Left renal pelvis (tissue), 4 donors: ENCODE results near the gene IRF5. TPM values are rescaled to one million over a fixed set of nuclear protein-coding genes. Genes with fewer than 3 reads are reported as not detected.
"Not testable (repeated sequence)": the region's sequence is repeated elsewhere in the genome, so short reads cannot be mapped to it uniquely, and the experiment has no call there.

ENCODE experiments used
- DNase-seq, 4 donors: peaks; one replicate each; pipeline ENCODE4 v3.0.0-alpha.2; 2013; ENCODE audit warnings: low read depth in 4 of 4, low spot score in 3 of 4
- polyA plus RNA-seq, 4 donors: library from polyadenylated mRNA; unstranded; fragments of 120-200 nt; gene quantifications; one replicate each; pipeline ENCODE4 v1.2.1, GENCODE V29; 2013; ENCODE audit not compliant: insufficient read length in 4 of 4

IRF5 gene
- polyA plus RNA-seq, 4 donors = 2.8 to 16.1 (median 10.4) TPM

GRCh38 chr7:128906001-128906765, 31.5 kb upstream of the IRF5 start:
- DNase-seq = no peak

GRCh38 chr7:128906766-128907559, 30.8 kb upstream of the IRF5 start:
- DNase-seq = no peak

GRCh38 chr7:128908750-128909624, 28.7 kb upstream of the IRF5 start:
- no peak for DNase-seq

GRCh38 chr7:128909625-128910568, 27.8 kb upstream of the IRF5 start:
- peak in 1 of 4 donors; percentile 72 for DNase-seq

- DNase-seq = no peak
These were observed 27.2 kb upstream of the IRF5 start, which contains the start of gene KCP for GRCh38 chr7:128910569-128910945. Gene KCP, minus strand, starts transcription at chr7:128910709. Its CDS starts 33 bp downstream, at chr7:128910676.

- peak in 1 of 4 donors; percentile 59 for DNase-seq
These were observed 26.2 kb upstream of the IRF5 start for GRCh38 chr7:128911423-128912031.

GRCh38 chr7:128912281-128912680, 25.4 kb upstream of the IRF5 start:
- no peak for DNase-seq

DNA sequence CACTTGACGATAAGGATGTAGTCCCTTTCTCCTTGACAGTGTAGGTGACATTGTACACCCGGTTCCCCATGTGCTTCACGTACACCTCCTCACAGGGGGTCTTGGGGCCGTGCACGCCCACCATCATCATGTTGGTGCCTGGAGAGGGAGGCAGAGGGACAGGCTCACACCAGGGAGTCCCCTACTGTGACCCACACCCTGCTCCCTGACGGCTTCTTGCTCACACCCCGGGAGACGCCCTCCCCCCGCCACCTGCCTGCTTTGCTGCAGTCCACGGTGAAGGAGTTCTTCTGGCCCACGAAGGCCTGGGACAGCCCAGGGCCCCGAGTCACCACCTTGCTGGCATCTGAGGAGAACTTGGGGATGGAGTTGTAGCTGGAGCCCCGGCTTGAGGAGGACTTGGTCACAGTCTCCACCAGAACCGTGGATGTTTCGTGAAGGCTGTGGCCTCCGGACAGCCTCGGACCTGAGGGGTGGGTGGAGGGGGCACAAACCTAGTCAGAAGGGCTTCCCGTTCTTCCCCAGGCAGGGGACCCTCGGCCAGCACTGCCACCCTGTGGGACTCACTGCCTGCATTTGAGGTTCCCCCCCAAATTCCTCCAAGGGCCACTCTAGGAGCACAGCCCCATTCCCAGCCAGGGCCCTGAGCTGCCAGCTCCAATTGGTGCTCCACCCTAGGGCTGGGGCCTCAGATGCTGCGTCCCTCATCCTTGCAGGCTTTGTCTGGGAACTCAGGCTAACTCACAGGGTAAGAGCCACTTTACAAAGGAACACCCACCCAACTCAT, 24.8 kb upstream of the IRF5 start:
- DNase-seq = not testable (repeated sequence)

DNA sequence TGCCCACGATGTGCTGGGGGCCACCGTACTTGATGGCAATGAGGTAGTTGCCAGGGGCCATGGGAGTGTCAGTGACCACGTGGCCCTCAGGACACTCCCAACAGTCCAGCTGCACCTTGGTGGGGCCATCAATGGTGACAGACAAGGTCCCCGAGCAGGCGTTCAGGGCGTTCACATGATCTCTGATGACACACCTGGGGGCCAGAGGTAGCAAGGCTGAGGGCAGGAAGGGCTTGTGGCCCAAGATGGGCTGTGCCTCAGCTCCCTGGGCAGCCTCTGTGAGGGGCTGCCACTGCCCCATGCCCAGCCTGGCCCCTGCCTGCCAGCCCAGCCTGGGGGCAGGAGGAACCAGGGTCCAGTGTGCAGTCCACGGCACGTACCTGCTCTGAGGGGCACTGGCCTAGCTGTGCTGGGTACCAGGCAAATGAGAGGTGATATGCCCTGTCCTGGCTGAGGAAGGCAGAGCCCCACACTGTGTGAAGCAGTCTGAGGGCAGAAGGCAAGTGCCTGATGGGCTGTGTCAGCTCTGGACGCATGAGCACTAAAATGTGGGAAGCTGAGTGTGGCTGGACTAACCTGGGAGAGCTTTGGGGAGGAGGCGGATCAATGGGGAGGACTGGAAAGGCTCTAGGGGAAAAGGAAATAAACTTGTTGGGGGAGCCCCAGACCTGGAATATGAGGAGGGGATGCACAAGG, 23.7 kb upstream of the IRF5 start:
- DNase-seq = no peak

DNA sequence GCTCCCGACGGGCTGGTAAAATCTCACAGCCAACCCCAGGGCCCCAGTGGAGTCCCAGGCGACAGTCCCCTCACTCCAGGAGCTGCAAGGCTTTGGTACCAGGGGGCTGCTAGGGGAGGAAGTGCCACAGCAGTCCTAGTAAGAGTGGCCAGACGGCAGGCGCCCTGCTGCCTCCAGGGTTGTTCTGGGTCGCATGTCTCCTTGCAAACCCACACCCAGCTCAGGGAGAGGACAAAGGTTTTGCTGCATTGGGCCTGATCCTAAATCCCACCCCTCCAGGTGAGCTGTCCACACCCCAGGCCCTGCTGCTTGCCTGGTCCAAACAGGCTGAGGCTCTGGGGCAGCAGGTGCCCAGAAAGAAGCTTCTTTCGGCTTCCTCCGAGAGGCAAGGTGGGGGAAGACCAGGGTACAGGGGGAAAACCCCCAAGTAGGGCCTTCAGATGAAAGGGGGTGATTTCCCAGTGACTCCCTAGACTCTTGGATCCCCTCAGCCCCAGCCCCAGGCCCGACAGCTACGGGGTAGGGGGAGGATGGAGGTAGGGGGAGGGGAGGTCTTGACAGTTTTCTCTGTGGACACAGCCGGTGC, 23.1 kb upstream of the IRF5 start:
- DNase-seq = no peak

DNA sequence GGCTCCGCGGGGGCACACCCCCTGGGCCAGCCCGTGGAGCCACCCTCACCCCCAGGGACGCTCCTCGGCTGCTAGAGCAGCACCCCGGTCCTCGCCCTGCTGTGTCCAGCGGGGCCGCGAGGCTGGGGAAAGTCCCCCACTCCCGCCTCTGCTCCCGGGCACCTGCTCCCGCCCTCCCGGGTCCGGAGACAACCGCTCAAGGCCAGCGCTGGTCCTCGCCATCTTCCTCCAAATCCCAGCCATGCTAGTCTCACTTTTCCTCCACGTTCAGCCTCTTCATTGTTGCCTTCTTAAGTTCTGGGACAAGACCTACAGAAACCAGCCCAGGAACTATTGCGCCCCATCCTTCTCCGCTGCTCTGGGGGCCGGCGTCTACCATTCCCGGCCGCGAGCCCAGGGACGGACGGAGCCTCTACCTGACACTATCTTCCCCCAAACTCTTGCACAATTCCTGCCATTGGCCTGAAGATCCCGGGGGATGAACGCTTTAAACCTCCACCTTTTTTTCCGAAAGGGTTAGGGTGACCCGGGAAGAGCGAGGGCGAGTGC, 22.4 kb upstream of the IRF5 start:
- no peak for DNase-seq

DNA sequence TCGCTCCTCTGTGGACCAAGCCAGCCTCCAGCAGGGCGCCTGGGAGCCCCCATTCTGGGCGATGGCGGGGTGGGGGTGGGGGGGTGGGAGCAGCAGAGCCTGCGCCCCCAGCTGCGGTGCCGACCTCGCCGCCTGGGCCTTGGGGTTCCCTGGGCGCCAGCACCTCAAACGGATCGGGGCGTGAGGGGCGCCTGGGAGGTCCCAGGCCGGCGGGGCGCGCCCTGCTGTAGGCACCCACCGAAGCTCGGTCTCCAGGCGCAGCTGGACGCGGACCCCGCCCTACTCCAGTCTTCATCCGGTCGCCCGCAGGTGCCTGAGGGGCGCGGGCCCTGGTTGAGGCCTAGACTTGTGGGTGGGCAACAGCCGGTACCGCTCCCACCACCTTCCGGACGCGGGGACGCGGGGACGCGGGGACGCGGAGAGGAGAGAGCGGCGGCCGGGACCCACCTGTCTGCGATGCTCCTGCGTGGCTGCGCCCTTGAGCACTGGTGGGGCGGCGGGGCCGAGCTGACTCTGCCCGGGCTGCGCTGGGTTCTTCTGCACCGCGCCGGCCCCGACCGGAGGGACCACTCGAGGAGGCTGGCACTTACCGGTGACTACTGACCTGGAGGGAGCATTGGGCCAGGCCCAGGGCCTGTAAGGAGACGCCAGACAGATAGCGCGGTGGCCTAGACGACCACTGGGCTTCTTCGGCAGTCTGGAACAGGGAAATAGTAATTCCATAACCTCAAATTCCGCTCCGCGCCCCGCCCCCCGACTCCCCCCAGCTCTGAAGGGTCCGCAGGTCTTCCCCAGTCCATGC, 21.7 kb upstream of the IRF5 start:
- DNase-seq = no peak

- DNase-seq = no peak
These were observed 21.1 kb upstream of the IRF5 start for GRCh38 chr7:128916643-128916915.

DNA sequence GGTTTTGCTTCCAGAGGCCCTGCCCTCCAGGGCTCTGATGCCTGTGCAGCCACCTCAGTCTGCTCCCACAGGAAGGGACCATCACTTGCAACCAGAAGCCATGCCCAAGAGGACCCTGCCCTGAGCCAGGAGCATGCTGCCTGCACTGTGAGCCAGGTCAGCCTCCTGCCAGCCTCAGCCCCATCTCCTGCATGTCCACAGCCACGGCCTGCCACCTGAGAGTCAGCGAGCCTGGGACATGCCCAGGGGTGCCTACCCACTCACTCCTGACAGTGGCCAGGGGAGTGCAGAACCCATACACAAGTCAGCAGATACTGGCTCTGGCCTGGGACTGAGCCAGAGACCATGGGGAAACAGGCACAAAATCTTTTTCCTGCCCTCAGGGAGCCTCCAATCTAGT, 20.6 kb upstream of the IRF5 start:
- DNase-seq = no peak

DNA sequence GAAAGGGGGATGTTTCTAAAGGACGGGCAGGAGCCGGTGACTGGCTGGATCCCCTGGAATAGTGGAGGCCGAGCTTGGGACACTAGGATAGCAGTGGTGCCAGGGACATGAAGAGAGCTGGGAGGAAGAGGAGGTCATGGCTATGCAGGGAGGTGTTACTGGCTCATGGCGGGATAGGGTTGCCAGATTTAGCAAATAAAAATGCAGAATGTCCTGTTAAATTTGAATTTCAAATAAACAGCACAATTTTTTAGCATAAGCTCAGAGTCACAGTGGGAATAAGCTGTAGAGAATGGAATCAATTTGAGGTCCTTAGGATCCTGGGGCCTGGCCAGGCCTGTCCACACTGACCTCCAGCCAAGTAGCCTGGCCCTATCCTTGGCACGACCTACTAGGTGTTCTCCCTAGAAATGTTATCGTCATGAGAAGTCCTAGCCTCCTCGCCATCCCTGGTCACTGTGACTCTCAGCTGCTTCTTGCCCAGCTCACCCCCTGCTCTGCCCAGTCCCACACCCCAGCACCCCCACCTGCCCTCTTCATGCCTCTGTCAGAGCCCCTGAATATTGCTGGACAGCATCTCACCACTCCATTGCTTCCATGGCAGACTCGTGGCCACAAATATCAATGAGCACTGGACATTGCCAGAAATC, 19.6 kb upstream of the IRF5 start:
- DNase-seq = no peak

GRCh38 chr7:128919241-128919640, 18.5 kb upstream of the IRF5 start:
- DNase-seq = no peak
